Aorta (tissue), 5 donors: ENCODE results near the gene SLC29A2. TPM values are rescaled to one million over a fixed set of nuclear protein-coding genes. Genes with fewer than 3 reads are reported as not detected.

Experiments used
- ATAC-seq: fragments of 200-7000 bp; cut with Tn5 transposase; one replicate; pipeline ENCODE4 v1.9.1; 2022; ENCODE audit warnings: moderate library complexity; ENCODE audit not compliant: low FRiP score
- DNase-seq, 2 donors: peaks; one replicate each; pipeline ENCODE4 v3.0.0-alpha.2; 2020
- H3K27ac ChIP-seq, 2 donors: one replicate each; pipeline ENCODE4 v1.5.1; 2013; ENCODE audit warnings: low read length in 2 of 2, mild to moderate bottlenecking in 2 of 2, moderate library complexity in 2 of 2, control low read depth in 1 of 2, inconsistent platforms in 1 of 2, low read depth in 1 of 2
- H3K27me3 ChIP-seq, 2 donors: one replicate each; pipeline ENCODE4 v1.6.1; 2013; ENCODE audit warnings: control low read depth in 1 of 2, low read length in 1 of 2, mild to moderate bottlenecking in 1 of 2, moderate library complexity in 1 of 2; ENCODE audit not compliant: insufficient read depth in 2 of 2, control insufficient read depth in 1 of 2
- H3K36me3 ChIP-seq, 2 donors: one replicate each; pipeline ENCODE4 v1.6.1; 2013; ENCODE audit warnings: control low read depth in 1 of 2, low read length in 1 of 2, mild to moderate bottlenecking in 1 of 2; ENCODE audit not compliant: insufficient read depth in 2 of 2, control insufficient read depth in 1 of 2
- H3K4me1 ChIP-seq, 2 donors: one replicate each; pipeline ENCODE4 v1.6.1; 2013; ENCODE audit warnings: low read length in 2 of 2, control low read depth in 1 of 2, mild to moderate bottlenecking in 1 of 2, moderate library complexity in 1 of 2; ENCODE audit not compliant: insufficient read depth in 2 of 2, control insufficient read depth in 1 of 2
- H3K4me3 ChIP-seq, 2 donors: one replicate each; pipeline ENCODE4 v1.5.1; 2013; ENCODE audit warnings: low read length in 2 of 2, control low read depth in 1 of 2, mild to moderate bottlenecking in 1 of 2
- H3K9me3 ChIP-seq: one replicate; pipeline ENCODE4 v1.6.1; 2013; ENCODE audit warnings: mild to moderate bottlenecking, low read length; ENCODE audit not compliant: control insufficient read depth
- WGBS, 2 donors: extraction: QIAGEN DNeasy Blood & Tissue Kit; methylation state at CpG; one replicate each; pipeline ENCODE4 v1.1.7; 2013; 5-methylcytosine and 5-hydroxymethylcytosine counted together
- intact Hi-C, 2 donors: fragments of 100-400 bp; cut with DNase I; formaldehyde crosslinking; loops; one replicate each; pipeline versions ENCODE4 v1.14.2 to v1.15.0; 2022
- polyA plus RNA-seq, 2 donors: library from polyadenylated mRNA; stranded (reverse); fragments of 200-250 nt; gene quantifications; one replicate each; pipeline ENCODE4 v1.2.3, GENCODE V29; 2013
- total RNA-seq, 2 donors: library from RNA; stranded (reverse); fragmentation: NEBNext Ultra II Directional; extraction: Animal tissue kit (Norgen Biotek cat#: 25700); gene quantifications; one replicate each; pipeline ENCODE4 v1.2.1, GENCODE V29; 2021
- donor health status: healthy with polysubstance abuse.
- donor health status: Bipolar disorder and iron deficiency.
- donor health status: DM: no; HTN: no; CAD: no.
- donor health status: DM: no; HTN: no; CAD: no.
- donor health status: DM: yes; HTN: yes; CAD: no.

The SLC29A2 gene
- total and polyA plus RNA-seq, 4 donors, result 0.38 to 3.9 (median 2.6) TPM

GRCh38 chr11:66346476-66347424 lies 24.8 kb downstream of the SLC29A2 start:
- Histone ChIP-seq H3K36me3 (no peaks in the 10 kb centered on the region), H3K4me3 (peak overlapping the region; percentile 92 to 97), H3K9me3 (no peaks in the 10 kb centered on the region), H3K27me3 (no peaks in the 10 kb centered on the region), H3K4me1 (no peaks in the 10 kb centered on the region), H3K27ac (peak overlapping the region in 1 of 2 donors; percentile 85)
- DNase-seq, result no peak
- no peak for ATAC-seq
- WGBS, 2 donors, result 23 to 29% methylated on average over 62 to 68 of the region's 68 CpGs
- intact Hi-C loops, result no loop called here

- peak overlapping the region in 1 of 2 donors; percentile 62 for H3K27ac ChIP-seq
- no peaks in the 10 kb centered on the region for H3K4me1 ChIP-seq
These were observed 26.3 kb downstream of the SLC29A2 start for GRCh38 chr11:66345316-66345649.

GRCh38 chr11:66344550-66345315 lies 26.8 kb downstream of the SLC29A2 start, which contains the start of gene BRMS1:
TSS of gene BRMS1 (minus strand) at chr11:66345104. CDS start at chr11:66342234, 2,870 bp downstream.
- DNase-seq, result peak; percentile 99 to 100
- H3K36me3 ChIP-seq, result peaks cover 0 to 6% of the 10 kb centered on the region in 2 donors
- 1% methylated on average over 59 of the region's 59 CpGs for WGBS, 2 donors
- H3K4me1 ChIP-seq, result no peaks in the 10 kb centered on the region
- H3K4me3 ChIP-seq, result peak within 1 kb of the TSS; percentile 48 to 88
- no peaks in the 10 kb centered on the region for H3K27me3 ChIP-seq
- no peaks in the 10 kb centered on the region for H3K9me3 ChIP-seq
- peak within 1 kb of the TSS in 1 of 2 donors; percentile 62 for H3K27ac ChIP-seq
- intact Hi-C loops, result no loop called here
- peak; percentile 95 for ATAC-seq

More at GRCh38 chr11:66345316-66345649, 26.3 kb downstream of the SLC29A2 start:
- 0 to 5% methylated on average over 7 of the region's 7 CpGs for WGBS, 2 donors
- no peak overlapping the region for H3K4me3 ChIP-seq
- intact Hi-C loops, result no loop called here
- ATAC-seq, result peak; percentile 2
- no peak for DNase-seq
- H3K36me3 ChIP-seq, result peaks cover 0 to 6% of the 10 kb centered on the region in 2 donors
- no peaks in the 10 kb centered on the region for H3K9me3 ChIP-seq
- H3K27me3 ChIP-seq, result no peaks in the 10 kb centered on the region

GRCh38 chr11:66343176-66343575 lies 28.4 kb downstream of the SLC29A2 start:
- WGBS, 2 donors, result 90% methylated on average over 8 of the region's 8 CpGs
- intact Hi-C loops, result no loop called here
- H3K27ac ChIP-seq, result no peak overlapping the region
- peaks cover 0 to 8% of the 10 kb centered on the region in 2 donors for H3K36me3 ChIP-seq
- no peaks in the 10 kb centered on the region for H3K4me1 ChIP-seq
- no peak for ATAC-seq
- no peaks in the 10 kb centered on the region for H3K27me3 ChIP-seq
- no peak overlapping the region for H3K4me3 ChIP-seq
- H3K9me3 ChIP-seq, result no peaks in the 10 kb centered on the region
- peak in 1 of 2 donors; percentile 10 for DNase-seq

GRCh38 chr11:66341502-66342126 lies 29.9 kb downstream of the SLC29A2 start:
- intact Hi-C loops, result no loop called here
- no peaks in the 10 kb centered on the region for H3K4me1 ChIP-seq
- H3K4me3 ChIP-seq, result no peak overlapping the region
- DNase-seq (no peak), ATAC-seq (no peak)
- peaks cover 0 to 8% of the 10 kb centered on the region in 2 donors for H3K36me3 ChIP-seq
- H3K27ac ChIP-seq, result no peak overlapping the region
- WGBS, 2 donors, result 92 to 94% methylated on average over 21 of the region's 21 CpGs
- no peaks in the 10 kb centered on the region for H3K27me3 ChIP-seq
- no peaks in the 10 kb centered on the region for H3K9me3 ChIP-seq

- Histone ChIP-seq H3K36me3 (peaks cover 0 to 8% of the 10 kb centered on the region in 2 donors), H3K27me3 (no peaks in the 10 kb centered on the region), H3K4me1 (no peaks in the 10 kb centered on the region), H3K9me3 (no peaks in the 10 kb centered on the region), H3K4me3 (no peak overlapping the region), H3K27ac (no peak overlapping the region)
- ATAC-seq (no peak), DNase-seq (peak; percentile 37 to 71)
- 92 to 93% methylated on average over 28 of the region's 28 CpGs for WGBS, 2 donors
- intact Hi-C loops, result no loop called here
These were observed 30.7 kb downstream of the SLC29A2 start for GRCh38 chr11:66340596-66341501.

GRCh38 chr11:66339686-66340483 lies 31.7 kb downstream of the SLC29A2 start:
- intact Hi-C loops, result no loop called here
- ATAC-seq (no peak), DNase-seq (peak in 1 of 2 donors; percentile 70)
- no peaks in the 10 kb centered on the region for H3K9me3 ChIP-seq
- WGBS, 2 donors, result 78 to 79% methylated on average over 14 of the region's 14 CpGs
- H3K4me1 ChIP-seq, result no peaks in the 10 kb centered on the region
- peaks cover 0 to 8% of the 10 kb centered on the region in 2 donors for H3K36me3 ChIP-seq
- H3K27me3 ChIP-seq, result no peaks in the 10 kb centered on the region
- H3K27ac ChIP-seq, result no peak overlapping the region
- no peak overlapping the region for H3K4me3 ChIP-seq
